ENCODE results near the gene ATP8B1.
"Not testable (repeated sequence)": the region's sequence is repeated elsewhere in the genome, so short reads cannot be mapped to it uniquely, and the experiment has no call there.

ATP8B1 gene

DNA sequence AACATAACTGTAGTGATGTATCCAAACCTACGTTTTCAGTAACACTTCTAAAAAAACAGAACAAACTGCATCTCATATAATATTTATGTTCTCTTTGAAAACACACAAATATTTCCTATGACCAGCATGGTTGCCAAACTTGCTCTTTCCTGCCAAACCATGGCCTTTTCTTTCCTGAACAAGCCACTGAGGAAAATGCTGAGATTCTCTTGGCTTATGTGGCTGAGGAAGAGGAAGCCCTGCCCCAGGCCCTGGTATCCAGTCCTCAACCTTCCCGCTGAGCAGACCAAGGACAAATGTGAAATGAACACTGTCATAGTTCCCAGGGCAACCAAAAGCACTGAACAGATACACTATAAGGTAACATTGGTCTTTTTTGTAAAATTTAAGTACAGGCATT, 145.6 kb downstream of the ATP8B1 start:
- H3K4me3 ChIP-seq (ENCODE audit: low read depth, low read length): no peak overlapping the region
- no peak for DNase-seq (ENCODE audit: low read depth)
- TF ChIP-seq, protein P1, sequence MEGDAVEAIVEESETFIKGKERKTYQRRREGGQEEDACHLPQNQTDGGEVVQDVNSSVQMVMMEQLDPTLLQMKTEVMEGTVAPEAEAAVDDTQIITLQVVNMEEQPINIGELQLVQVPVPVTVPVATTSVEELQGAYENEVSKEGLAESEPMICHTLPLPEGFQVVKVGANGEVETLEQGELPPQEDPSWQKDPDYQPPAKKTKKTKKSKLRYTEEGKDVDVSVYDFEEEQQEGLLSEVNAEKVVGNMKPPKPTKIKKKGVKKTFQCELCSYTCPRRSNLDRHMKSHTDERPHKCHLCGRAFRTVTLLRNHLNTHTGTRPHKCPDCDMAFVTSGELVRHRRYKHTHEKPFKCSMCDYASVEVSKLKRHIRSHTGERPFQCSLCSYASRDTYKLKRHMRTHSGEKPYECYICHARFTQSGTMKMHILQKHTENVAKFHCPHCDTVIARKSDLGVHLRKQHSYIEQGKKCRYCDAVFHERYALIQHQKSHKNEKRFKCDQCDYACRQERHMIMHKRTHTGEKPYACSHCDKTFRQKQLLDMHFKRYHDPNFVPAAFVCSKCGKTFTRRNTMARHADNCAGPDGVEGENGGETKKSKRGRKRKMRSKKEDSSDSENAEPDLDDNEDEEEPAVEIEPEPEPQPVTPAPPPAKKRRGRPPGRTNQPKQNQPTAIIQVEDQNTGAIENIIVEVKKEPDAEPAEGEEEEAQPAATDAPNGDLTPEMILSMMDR (IDR thresholded peaks at IDR 0.05; ENCODE audit: low read depth, low read length, missing control alignments): no peak

DNA sequence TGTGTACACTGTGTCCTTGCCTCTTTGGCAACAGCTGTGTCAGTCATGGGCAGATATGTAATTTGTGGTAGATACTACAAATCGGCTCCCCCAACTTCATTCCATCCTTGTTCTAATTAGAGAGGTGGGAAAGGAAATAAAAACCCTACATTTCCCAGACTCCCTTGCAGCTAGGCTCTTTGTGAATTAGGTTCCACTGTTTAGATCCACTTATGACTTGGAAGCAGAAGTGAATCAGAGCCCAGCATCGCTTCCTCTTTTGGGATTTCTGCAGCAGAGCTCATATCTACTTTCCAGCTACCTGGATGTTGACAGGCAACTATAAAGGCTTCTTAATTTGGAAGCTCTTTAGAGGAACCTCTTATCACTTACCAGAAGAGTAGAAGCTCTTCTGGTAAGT, 147.4 kb downstream of the ATP8B1 start:
- DNase-seq (ENCODE audit: low read depth): no peak
- TF ChIP-seq, protein P1 (IDR thresholded peaks at IDR 0.05; ENCODE audit: low read depth, low read length, missing control alignments): no peak
- no peak overlapping the region for H3K4me3 ChIP-seq (ENCODE audit: low read depth, low read length)

DNA sequence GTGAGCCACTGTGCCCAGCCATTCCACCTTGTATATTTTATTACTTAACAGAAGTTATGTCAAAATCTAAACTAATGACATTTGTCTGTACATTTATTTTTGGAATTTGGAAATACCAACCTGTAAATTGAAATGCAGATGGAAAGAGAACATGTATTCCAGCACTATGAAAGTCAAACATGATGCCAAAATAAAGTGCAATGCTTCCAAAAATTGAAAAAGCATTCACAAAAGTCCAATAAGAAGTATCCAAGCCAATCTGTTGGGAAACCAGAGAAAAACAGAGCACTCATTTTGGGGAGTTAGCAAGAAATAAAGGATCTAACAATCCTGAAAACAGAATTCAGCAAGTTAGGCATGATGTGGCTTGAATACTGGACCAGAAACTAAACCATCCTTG, 151.2 kb downstream of the ATP8B1 start:
- DNase-seq (ENCODE audit: low read depth): no peak
- H3K4me3 ChIP-seq (ENCODE audit: low read depth, low read length): no peak overlapping the region
- TF ChIP-seq, protein P1 (IDR thresholded peaks at IDR 0.05; ENCODE audit: low read depth, low read length, missing control alignments): no peak

DNA sequence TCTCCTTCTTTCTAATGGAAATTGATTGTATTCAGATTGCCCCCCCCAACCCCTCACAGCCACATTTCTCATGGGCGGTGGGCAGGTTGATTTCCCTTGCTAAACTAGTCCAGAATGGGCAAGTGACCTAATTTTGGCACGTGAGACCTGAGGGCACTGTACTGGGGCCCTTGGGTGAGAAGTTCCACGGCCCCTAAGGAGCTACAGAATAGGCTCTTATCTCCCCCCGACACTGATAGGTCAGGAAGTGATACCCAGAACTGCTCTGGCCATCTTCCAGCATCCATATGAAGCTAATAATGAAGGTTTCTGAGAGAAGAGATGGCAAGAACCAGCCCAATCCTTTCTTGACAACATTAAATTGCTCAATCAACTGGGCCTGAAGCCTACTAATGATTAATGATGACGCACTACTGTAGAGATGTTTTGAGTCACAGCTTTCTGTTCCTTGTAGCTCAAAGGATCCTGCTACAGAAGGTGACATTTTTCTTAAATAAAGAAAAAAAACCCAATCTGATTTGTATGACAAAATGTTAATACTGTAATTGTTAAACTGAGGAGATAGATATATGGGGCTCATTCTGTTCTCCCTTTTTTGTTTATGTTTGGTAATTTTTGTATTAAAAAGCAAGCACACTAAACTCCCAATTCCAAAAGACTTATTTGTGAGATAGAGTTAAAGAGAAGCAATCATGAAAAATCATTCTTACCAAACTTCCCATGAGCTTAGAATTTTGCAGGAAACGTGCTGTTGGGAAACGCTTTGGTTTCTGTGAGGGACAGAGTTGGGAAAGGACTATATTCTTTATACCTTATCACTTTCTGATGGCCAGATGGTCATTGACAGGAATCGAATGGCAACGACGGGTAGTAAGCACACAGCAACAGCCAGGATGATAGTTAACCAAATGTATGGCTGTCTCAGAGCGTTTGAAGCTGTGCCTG, 153.3 kb downstream of the ATP8B1 start:
- no peak for DNase-seq (ENCODE audit: low read depth)
- H3K4me3 ChIP-seq (ENCODE audit: low read depth, low read length): no peak overlapping the region
- TF ChIP-seq, protein P1 (IDR thresholded peaks at IDR 0.05; ENCODE audit: low read depth, low read length, missing control alignments): no peak

DNA sequence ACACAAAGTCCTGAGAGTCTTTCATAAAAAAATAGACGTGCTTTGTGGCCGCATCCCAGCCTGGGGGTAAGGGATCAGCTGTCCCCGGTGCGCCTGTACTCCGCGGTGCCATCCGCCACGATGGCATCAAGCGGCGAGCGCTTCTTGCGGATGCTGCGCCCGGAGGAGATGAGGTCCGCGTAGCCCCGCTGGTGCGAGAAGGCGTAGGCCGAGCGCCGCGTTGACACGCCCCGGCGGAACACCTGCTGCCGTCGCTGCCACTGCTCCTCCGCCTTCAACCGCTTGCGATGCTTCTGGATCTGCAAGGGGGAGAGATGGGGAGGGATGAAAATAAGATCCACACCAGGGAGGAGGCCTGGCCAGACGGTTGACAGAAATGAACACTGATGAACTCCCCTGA, 154.7 kb downstream of the ATP8B1 start:
- H3K4me3 ChIP-seq (ENCODE audit: low read depth, low read length): no peak overlapping the region
- TF ChIP-seq, protein P1 (IDR thresholded peaks at IDR 0.05; ENCODE audit: low read depth, low read length, missing control alignments): no peak
- DNase-seq (ENCODE audit: low read depth): no peak

DNA sequence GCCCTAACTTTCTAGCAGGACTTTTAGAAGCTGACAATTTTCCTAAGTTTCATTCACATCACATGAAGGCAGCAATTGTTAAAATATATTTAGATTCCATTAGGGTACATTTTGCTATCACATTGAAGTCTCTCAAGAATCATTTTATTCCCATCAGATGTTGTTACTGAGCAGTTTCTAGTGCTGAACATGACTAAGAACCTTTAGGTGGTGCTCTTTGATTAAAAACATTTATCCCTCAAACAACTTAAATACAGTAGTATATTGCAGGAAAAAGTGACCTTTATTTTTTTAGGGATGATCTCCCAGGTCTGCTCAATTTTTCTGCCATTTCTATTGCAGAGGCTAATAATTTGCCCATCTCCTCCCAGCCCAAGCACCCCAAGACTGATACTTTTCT, 158.6 kb downstream of the ATP8B1 start:
- TF ChIP-seq, protein P1 (IDR thresholded peaks at IDR 0.05; ENCODE audit: low read depth, low read length, missing control alignments): no peak
- no peak overlapping the region for H3K4me3 ChIP-seq (ENCODE audit: low read depth, low read length)
- DNase-seq (ENCODE audit: low read depth): no peak

DNA sequence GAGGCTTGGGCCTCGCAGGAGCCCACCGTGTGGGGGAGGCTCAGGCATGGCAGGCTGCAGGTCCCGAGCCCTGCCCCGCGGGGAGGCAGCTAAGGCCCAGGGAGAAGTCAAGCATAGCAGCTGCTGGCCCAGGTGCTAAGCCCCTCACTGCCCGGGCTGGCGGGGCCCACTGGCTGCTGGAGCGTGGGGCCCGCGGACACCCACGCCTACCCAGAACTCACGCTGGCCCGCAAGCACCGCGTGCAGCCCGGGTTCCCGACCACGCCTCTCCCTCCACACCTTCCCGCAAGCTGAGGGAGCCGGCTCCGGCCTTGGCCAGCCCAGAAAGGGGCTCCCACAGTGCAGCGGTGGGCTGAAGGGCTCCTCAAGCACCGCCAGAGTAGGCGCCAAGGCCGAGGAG, 159.4 kb downstream of the ATP8B1 start:
- H3K4me3 ChIP-seq (ENCODE audit: low read depth, low read length); DNase-seq (ENCODE audit: low read depth): not testable (repeated sequence)

DNA sequence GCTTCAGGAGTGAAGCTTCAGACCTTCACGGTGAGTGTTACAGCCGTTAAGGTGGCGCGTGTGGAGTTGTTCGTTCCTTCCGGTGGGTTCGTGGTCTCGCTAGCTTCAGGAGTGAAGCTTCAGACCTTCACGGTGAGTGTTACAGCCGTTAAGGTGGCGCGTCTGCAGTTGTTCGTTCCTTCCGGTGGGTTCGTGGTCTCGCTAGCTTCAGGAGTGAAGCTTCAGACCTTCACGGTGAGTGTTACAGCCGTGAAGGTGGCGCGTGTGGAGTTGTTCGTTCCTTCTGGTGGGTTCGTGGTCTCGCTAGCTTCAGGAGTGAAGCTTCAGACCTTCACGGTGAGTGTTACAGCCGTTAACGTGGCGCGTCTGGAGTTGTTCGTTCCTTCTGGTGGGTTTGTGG, 160.7 kb downstream of the ATP8B1 start:
- not testable (repeated sequence) for DNase-seq (ENCODE audit: low read depth)

More for the DNA sequence above, 160.7 kb downstream of the ATP8B1 start:
- not testable (repeated sequence) for H3K4me3 ChIP-seq (ENCODE audit: low read depth, low read length)

Measured in GM12864 (cell line).